ENCODE measurements around the gene TAPBP. TPM values are rescaled to one million over a fixed set of nuclear protein-coding genes. Genes with fewer than 3 reads are reported as not detected.
"Not testable (repeated sequence)": the region's sequence is repeated elsewhere in the genome, so short reads cannot be mapped to it uniquely, and the experiment has no call there.

Gene TAPBP
- total RNA-seq, 4 donors from 2014 or later: 71.2 to 91.8 (median 89.7) TPM

DNA sequence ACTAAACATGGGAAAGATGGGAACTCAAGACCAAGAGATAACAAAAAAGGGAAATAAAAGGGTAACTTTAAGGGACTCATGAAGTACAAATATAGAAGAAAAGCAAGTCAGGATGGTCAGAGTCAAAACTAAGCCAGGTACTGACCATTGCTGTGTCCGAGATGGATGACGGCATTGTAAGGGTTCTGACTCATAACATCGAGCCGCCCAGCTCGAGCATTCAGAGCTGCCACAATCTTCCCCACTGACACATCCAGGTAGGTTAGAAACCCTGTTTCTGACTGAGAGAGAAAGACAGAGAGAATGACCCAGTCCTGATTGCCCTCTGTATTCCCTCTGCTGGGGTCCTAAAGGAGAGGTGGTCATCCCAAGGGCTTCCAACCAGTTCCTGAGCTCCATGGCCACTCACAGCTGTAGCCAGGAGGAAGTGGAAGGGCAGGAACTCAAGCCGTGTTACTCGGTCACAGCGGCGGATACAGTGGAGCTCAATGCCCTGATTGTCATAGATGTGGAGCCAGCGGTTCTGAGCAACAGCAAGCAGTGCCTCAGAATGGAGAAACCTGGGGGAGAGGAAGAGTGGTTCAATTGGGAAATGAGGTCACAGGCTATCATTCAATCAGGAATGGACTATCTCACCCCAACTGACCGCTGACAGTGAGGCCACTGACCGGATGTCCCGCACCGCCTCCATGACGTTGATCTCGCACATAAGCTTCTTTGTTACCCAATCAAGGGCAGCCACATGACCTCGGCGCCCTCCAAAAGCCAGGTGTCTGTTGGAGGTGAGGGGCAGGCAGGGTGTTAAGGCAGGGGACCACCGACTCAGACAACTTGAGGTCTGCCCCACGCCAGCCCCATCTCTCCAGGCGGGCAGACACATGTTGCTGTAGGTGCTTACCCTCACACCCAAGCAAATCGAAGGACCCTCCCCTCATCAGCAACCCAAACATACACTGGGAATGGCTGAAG, 26.6 kb downstream of the TAPBP start:
- TF ChIP-seq, protein P1, sequence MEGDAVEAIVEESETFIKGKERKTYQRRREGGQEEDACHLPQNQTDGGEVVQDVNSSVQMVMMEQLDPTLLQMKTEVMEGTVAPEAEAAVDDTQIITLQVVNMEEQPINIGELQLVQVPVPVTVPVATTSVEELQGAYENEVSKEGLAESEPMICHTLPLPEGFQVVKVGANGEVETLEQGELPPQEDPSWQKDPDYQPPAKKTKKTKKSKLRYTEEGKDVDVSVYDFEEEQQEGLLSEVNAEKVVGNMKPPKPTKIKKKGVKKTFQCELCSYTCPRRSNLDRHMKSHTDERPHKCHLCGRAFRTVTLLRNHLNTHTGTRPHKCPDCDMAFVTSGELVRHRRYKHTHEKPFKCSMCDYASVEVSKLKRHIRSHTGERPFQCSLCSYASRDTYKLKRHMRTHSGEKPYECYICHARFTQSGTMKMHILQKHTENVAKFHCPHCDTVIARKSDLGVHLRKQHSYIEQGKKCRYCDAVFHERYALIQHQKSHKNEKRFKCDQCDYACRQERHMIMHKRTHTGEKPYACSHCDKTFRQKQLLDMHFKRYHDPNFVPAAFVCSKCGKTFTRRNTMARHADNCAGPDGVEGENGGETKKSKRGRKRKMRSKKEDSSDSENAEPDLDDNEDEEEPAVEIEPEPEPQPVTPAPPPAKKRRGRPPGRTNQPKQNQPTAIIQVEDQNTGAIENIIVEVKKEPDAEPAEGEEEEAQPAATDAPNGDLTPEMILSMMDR (IDR thresholded peaks at IDR 0.05): no peak
- TF ChIP-seq POLR2A (IDR thresholded peaks at IDR 0.05) (no peak), EP300 (IDR thresholded peaks at IDR 0.05) (no peak)
- no peak overlapping the region for H3K27ac ChIP-seq
- DNase-seq (ENCODE audit: low spot score in 2 of 2): no peak
- H3K36me3 ChIP-seq: peaks cover 0 to 74% (median 3%) of the 10 kb centered on the region in 3 donors
- H3K9me3 ChIP-seq: no peaks in the 10 kb centered on the region
- WGBS, 2 donors: 85 to 90% methylated on average over 18 to 22 of the region's 22 CpGs
- H3K27me3 ChIP-seq: no peaks in the 10 kb centered on the region
- no peak overlapping the region for H3K4me3 ChIP-seq
- H3K4me1 ChIP-seq: peaks cover 0 to 30% (median 17%) of the 10 kb centered on the region in 4 donors

DNA sequence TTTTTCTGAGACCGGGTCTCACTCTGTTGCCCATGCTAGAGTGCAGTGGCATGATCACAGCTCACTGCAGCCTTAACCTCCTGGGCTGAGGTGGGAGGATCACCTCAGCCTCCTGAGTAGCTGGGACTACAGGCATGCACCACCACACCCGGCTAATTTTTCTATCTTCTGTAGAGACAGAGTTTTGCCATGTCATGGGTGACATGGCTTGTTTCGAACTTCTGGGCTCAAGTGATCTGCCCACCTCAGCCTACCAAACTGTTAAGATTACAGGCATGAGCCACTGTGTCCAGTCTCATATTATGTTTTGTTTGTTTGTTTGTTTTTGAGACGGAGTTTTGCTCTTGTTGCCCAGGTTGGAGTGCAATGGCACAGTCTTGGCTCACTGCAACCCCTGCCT, 28.7 kb downstream of the TAPBP start:
- peaks cover 0 to 22% (median 12%) of the 10 kb centered on the region in 4 donors for H3K4me1 ChIP-seq
- WGBS, 2 donors: 88 to 92% methylated on average over 4 of the region's 4 CpGs
- DNase-seq (ENCODE audit: low spot score in 2 of 2): not testable (repeated sequence)

DNA sequence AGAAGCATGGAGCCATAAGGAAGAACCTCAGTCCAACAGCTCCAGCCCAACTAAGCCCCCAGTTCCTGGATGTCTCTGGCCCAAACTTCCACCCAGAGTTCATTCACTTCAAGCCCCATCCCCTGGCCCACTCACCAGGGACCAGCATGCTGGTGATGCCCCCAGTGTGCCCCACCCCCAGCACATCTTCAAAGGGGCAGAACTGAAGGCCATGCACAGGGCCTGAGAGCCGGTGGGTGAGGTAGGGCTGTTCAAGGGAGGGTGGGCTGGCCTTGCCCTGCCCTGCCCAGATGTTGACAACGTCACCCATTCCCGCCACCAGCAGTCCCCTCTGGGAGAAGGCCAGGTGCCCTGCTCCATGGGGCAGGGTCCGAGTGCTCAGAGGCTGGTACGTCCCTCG, 33.3 kb downstream of the TAPBP start:
- Histone ChIP-seq H3K4me1 (peaks cover 0 to 33% (median 22%) of the 10 kb centered on the region in 4 donors), H3K27ac (no peak overlapping the region), H3K4me3 (no peak overlapping the region), H3K9me3 (no peaks in the 10 kb centered on the region), H3K27me3 (no peaks in the 10 kb centered on the region), H3K36me3 (peaks cover 3 to 81% (median 19%) of the 10 kb centered on the region in 3 donors)
- no peak for TF ChIP-seq EP300 (IDR thresholded peaks at IDR 0.05)
- TF ChIP-seq, protein P1 (IDR thresholded peaks at IDR 0.05): no peak
- 75 to 81% methylated on average over 5 to 6 of the region's 6 CpGs for WGBS, 2 donors
- DNase-seq (ENCODE audit: low spot score in 2 of 2): no peak

More for the DNA sequence above, 28.7 kb downstream of the TAPBP start:
- not testable (repeated sequence) for H3K4me3 ChIP-seq, H3K27ac ChIP-seq, H3K9me3 ChIP-seq, H3K27me3 ChIP-seq
- H3K36me3 ChIP-seq: peaks cover 0 to 76% (median 3%) of the 10 kb centered on the region in 3 donors

DNA sequence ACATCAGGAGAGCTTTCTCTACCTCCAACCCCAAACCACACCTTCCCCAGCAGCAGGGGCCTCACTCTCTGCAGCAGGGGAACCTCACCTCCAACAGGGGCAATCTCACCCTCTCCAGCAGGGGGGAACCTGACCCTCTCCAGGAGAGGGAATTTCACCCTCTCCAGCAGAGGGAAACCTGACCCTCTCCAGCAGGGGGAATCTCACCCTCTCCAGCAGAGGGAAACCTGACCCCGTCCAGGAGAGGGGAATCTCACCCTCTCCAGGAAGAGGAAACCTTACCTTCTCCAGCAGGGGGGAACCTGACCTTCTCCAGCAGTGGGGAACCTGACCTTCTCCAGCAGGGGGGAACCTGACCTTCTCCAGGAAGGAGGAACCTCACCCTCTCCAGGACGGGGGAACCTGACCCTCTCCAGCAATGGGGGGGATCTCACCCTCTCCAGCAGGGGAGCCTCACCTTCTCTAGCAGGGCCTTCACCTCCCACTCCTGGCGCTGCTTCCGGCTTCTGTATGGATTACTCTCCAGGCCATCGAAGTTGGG, 33.8 kb downstream of the TAPBP start:
- WGBS, 2 donors: 70 to 74% methylated on average over 5 of the region's 5 CpGs
- Histone ChIP-seq H3K4me1 (peaks cover 0 to 38% (median 27%) of the 10 kb centered on the region in 4 donors), H3K27me3 (no peaks in the 10 kb centered on the region), H3K4me3 (no peak overlapping the region), H3K36me3 (peaks cover 3 to 81% (median 23%) of the 10 kb centered on the region in 3 donors), H3K9me3 (no peaks in the 10 kb centered on the region), H3K27ac (no peak overlapping the region)
- no peak for DNase-seq (ENCODE audit: low spot score in 2 of 2)
- TF ChIP-seq EP300 (IDR thresholded peaks at IDR 0.05): no peak
- TF ChIP-seq, protein P1 (IDR thresholded peaks at IDR 0.05): peak in 2 of 5 experiments; percentile 15 to 18
- TF ChIP-seq POLR2A (IDR thresholded peaks at IDR 0.05): no peak

DNA sequence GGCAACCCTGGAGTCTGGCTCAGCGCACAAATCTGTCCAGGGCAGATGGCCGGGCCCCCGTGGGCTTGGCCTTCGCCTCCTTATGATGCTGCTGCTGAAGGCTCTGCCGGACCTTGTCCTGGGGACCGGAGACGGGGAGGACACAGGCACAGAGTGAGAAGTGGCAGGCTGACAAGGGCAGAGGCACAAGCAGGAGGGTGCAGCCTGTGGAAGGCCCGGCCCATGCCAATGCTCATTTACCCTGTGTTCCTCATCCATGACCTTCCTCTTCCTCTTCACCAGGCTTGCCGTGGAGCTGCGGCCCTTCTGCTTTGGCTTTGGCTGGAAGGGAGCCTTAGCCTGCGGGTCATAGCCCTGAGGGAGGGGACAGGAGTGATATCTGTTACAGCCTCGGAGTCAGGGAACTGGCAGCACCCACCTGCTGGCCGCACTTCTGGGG, 34.6 kb downstream of the TAPBP start:
- 65 to 73% methylated on average over 12 of the region's 13 CpGs for WGBS, 2 donors
- Histone ChIP-seq H3K36me3 (peaks cover 3 to 81% (median 25%) of the 10 kb centered on the region in 3 donors), H3K27ac (no peak overlapping the region), H3K4me1 (peaks cover 0 to 46% (median 34%) of the 10 kb centered on the region in 4 donors), H3K27me3 (no peaks in the 10 kb centered on the region), H3K4me3 (no peak overlapping the region), H3K9me3 (no peaks in the 10 kb centered on the region)
- TF ChIP-seq, protein P1 (IDR thresholded peaks at IDR 0.05): no peak
- TF ChIP-seq POLR2A (IDR thresholded peaks at IDR 0.05): no peak
- TF ChIP-seq EP300 (IDR thresholded peaks at IDR 0.05): no peak
- DNase-seq (ENCODE audit: low spot score in 2 of 2): no peak

All from tibial nerve (tissue), 4 donors.